HG03378 (cell line): Measurements from ENCODE around the gene DPH5.
"Not testable (repeated sequence)": the region's sequence is repeated elsewhere in the genome, so short reads cannot be mapped to it uniquely, and the experiment has no call there.

Source experiments
- ATAC-seq: cut with Tn5 transposase; IDR thresholded peaks from one replicate; pipeline ENCODE4 v1.9.1; 2021; ENCODE audit warnings: mild to moderate bottlenecking, moderate library complexity; ENCODE audit not compliant: unreplicated experiment

DPH5 gene

GRCh38 chr1:100946064-100946463 is 79.5 kb downstream of the DPH5 start:
- ATAC-seq = not testable (repeated sequence)

DNA sequence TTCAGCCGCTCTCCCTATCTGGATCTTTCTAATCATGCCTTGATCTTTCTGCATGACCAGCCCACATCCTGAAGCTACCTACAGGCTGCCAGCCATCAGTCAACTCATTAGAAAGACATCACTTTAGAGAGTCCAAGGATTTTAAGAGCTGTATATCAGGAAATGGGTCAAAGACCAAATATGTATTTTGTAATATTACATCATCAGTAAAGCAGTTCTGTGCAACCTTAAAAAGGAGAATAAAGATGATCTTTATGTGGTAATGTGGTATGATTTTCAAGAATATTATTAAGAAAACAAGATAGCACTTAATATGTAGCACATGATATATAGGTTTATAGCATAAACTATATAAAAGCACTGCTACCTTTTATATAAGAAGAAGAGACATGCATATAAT is 82.1 kb downstream of the DPH5 start:
- ATAC-seq = no peak

- no peak for ATAC-seq
Measured at GRCh38 chr1:100942304-100943046, 83.1 kb downstream of the DPH5 start.

- ATAC-seq = no peak
Measured at GRCh38 chr1:100941580-100942216, 83.9 kb downstream of the DPH5 start.

DNA sequence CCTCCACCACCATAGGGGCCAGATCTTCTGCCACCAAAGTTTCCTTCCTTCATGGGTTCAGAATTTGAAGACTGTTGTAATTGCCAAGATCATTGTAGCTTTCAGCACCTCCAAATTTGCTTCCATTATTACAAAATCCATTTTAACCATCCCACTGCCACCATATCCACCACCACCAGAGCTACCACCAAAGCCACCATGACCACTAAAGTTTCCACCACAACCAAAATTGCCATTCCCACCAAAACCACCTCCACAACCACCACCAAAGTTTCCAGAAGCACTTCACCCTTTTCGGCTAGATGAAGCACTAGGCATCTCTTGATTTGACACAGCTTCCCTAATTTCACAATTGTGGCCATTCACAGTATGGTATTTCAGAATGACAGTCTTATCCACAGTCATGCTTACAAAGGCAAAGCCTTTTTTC is 84.5 kb downstream of the DPH5 start:
- ATAC-seq = no peak
